Mucosa of rectum (tissue), 2 donors: ENCODE results near the gene DRC1.

ENCODE experiments used
- H3K27ac ChIP-seq, 2 donors: one replicate each; pipeline ENCODE4 v1.7.0; 2013; ENCODE audit warnings: inconsistent platforms in 2 of 2, low read depth in 2 of 2, low read length in 2 of 2
- H3K27me3 ChIP-seq, 2 donors: one replicate each; pipeline ENCODE4 v1.7.0; 2013; ENCODE audit warnings: low read length in 2 of 2; ENCODE audit not compliant: control insufficient read depth in 2 of 2, insufficient read depth in 2 of 2
- H3K36me3 ChIP-seq, 2 donors: one replicate each; pipeline ENCODE4 v1.7.0; 2013; ENCODE audit warnings: low read length in 2 of 2; ENCODE audit not compliant: control insufficient read depth in 2 of 2, insufficient read depth in 2 of 2
- H3K4me1 ChIP-seq, 2 donors: one replicate each; pipeline ENCODE4 v1.7.0; 2013; ENCODE audit warnings: low read length in 2 of 2, mild to moderate bottlenecking in 1 of 2; ENCODE audit not compliant: control insufficient read depth in 2 of 2, insufficient read depth in 2 of 2
- H3K4me3 ChIP-seq, 2 donors: one replicate each; pipeline ENCODE4 v1.7.0; 2013; ENCODE audit warnings: low read length in 2 of 2
- H3K9ac ChIP-seq, 2 donors: one replicate each; pipeline ENCODE4 v1.7.0; 2013; ENCODE audit warnings: low read length in 2 of 2, low read depth in 1 of 2, mild to moderate bottlenecking in 1 of 2
- H3K9me3 ChIP-seq, 2 donors: one replicate each; pipeline ENCODE4 v1.7.0; 2013; ENCODE audit warnings: low read length in 2 of 2; ENCODE audit not compliant: control insufficient read depth in 2 of 2
- donor health status: healthy.
- donor health status: Normal muscosa, but diverticular disease.

The DRC1 gene

DNA sequence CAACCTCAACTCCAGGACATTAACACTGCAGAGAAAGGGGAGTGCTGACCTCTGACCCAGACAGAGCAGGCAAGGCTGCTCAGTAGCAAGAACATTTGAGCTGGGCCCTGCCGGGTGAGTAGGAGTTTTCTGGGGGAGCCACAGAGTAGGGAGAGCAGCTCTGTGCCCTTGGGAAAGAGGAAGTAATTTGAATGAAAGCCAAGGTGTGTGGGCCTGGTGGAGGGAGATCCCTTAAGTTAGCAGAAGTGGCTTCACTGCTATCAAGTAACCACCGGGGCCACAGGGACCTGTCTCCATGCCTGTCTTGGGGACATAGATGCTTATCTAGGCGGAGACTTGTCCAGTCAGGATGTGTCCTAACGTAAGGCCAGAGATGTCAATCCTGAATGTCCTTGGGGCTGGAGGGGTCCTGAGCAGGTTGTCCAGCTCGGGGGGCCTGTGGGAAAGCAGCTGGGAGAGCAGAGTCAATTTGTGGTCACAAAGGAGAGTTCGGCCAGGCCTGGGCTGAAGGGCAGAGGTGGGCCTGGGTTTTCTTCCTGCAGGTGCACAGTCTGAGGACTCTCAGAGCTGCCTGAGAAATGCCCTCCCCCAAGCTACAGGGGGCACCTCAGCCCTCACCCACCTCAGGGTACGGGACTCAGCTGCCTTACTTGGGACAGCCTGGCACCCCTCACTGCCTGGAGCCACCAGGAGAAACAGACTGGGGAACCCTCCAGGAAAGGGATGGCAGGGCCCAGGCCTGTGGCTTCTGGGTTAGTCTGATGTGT lies 91.2 kb downstream of the DRC1 start:
- peaks cover 0 to 1% of the 10 kb centered on the region in 2 donors for H3K27me3 ChIP-seq
- no peaks in the 10 kb centered on the region for H3K36me3 ChIP-seq
- no peaks in the 10 kb centered on the region for H3K9me3 ChIP-seq
- no peak overlapping the region for H3K9ac ChIP-seq
- no peak overlapping the region for H3K27ac ChIP-seq
- no peak overlapping the region for H3K4me3 ChIP-seq
- peaks cover 0 to 4% of the 10 kb centered on the region in 2 donors for H3K4me1 ChIP-seq

GRCh38 chr2:26493566-26493965 lies 91.8 kb downstream of the DRC1 start:
- H3K4me1 ChIP-seq, result peaks cover 0 to 4% of the 10 kb centered on the region in 2 donors
- no peaks in the 10 kb centered on the region for H3K9me3 ChIP-seq
- no peak overlapping the region for H3K9ac ChIP-seq
- H3K36me3 ChIP-seq, result no peaks in the 10 kb centered on the region
- H3K4me3 ChIP-seq, result no peak overlapping the region
- no peak overlapping the region for H3K27ac ChIP-seq
- peaks cover 0 to 7% of the 10 kb centered on the region in 2 donors for H3K27me3 ChIP-seq

DNA sequence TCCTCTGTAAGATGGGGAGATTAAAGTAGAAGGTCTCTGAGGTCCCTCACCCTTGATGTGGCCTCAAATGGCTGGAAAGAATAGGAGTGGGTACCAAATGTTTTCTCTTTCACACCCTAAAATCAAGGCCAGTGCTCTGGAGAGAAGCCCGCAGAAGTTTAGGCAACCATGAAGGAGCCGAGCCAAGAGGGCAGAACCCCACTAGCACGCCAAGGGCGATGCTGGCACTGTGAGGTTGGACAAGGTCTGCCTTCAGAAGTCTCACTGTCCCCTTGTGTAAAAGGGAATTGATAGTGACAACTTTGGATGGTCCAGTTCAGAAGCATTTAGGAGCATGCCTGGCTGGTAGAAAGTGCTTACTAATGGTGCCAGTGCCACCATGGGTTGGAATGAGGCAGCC lies 92.5 kb downstream of the DRC1 start:
- Histone ChIP-seq H3K9me3 (no peaks in the 10 kb centered on the region), H3K4me1 (peaks cover 0 to 4% of the 10 kb centered on the region in 2 donors), H3K27ac (no peak overlapping the region), H3K9ac (no peak overlapping the region), H3K4me3 (no peak overlapping the region), H3K27me3 (peaks cover 0 to 8% of the 10 kb centered on the region in 2 donors), H3K36me3 (no peaks in the 10 kb centered on the region)

- no peak overlapping the region for H3K4me3 ChIP-seq
- no peak overlapping the region for H3K27ac ChIP-seq
- peaks cover 0 to 4% of the 10 kb centered on the region in 2 donors for H3K4me1 ChIP-seq
- H3K9ac ChIP-seq, result no peak overlapping the region
- H3K27me3 ChIP-seq, result peaks cover 0 to 8% of the 10 kb centered on the region in 2 donors
- H3K36me3 ChIP-seq, result no peaks in the 10 kb centered on the region
- no peaks in the 10 kb centered on the region for H3K9me3 ChIP-seq
Observed at GRCh38 chr2:26494891-26495290, 93.2 kb downstream of the DRC1 start.

DNA sequence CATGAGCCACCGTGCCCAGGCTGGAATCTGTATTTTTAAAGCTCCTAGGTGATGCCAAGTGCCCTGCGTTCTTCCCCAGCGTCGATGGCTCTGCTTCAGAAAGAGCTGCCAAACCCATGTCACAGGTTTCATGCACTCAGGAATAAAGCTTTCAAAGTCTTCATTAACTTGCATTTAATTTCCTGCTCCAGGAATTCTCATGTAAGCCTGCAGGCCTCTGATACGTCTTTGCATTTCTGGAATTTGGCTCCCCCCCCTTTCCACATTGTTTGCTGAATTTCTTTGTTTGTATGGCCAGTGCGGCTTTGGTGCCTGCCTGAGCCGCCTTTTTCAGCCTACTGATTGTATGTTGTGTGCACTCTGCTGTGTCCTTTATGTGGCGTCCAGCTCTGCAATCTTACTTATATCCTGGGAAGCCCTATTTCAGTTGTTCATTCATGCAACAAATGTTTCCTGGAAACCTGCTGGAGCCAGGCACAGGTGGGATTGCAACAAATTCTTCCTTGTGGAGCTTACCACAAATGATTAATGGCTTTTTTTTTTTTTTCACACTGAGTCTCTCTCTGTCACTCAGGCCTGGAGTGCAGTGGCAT lies 94.1 kb downstream of the DRC1 start:
- Histone ChIP-seq H3K27ac (no peak overlapping the region), H3K4me1 (peaks cover 0 to 4% of the 10 kb centered on the region in 2 donors), H3K4me3 (no peak overlapping the region), H3K27me3 (peaks cover 0 to 8% of the 10 kb centered on the region in 2 donors), H3K9ac (no peak overlapping the region), H3K36me3 (no peaks in the 10 kb centered on the region), H3K9me3 (no peaks in the 10 kb centered on the region)

- Histone ChIP-seq H3K4me3 (no peak overlapping the region), H3K27me3 (peaks cover 0 to 8% of the 10 kb centered on the region in 2 donors)
Observed at GRCh38 chr2:26500406-26500805, 98.7 kb downstream of the DRC1 start.

DNA sequence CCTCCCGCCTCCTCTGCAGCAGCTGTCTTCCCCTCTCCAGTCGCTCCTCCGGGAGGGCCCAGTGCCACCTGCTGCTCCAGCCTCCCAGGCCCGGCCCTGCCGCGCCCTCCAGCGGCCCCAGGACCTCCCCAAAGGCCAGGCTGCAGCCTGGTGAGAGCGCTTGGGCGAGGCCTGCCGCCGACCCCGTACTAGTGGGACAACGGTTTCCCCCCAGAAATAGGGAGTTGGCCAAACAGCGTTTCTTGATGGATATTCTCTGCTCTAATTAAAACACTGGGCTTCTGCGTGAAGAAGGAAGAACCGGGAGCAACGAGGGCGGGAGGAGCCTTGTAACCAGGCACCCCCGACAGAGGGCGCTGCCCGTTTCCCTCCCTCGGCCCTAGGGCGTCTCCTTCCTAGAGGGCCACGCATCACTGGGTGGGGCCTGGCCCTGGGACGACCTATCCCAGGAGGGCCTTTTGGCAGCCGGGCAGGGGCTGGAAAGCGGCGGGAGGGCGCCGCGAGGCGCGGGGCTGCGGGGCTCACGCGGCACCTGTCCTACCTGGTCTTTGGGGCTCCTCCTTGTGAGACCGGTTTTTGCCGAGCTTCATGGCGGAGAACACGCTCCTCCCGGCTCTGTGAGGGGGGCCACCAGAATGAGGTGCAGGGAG lies 101.6 kb downstream of the DRC1 start:
- H3K9me3 ChIP-seq, result no peaks in the 10 kb centered on the region
- H3K27ac ChIP-seq, result no peak overlapping the region
- peak overlapping the region in 1 of 2 donors; percentile 62 for H3K9ac ChIP-seq
- H3K4me1 ChIP-seq, result peaks cover 0 to 8% of the 10 kb centered on the region in 2 donors
- H3K36me3 ChIP-seq, result no peaks in the 10 kb centered on the region
- peak overlapping the region; percentile 54 to 64 for H3K4me3 ChIP-seq
- H3K27me3 ChIP-seq, result peaks cover 0 to 3% of the 10 kb centered on the region in 2 donors

More at GRCh38 chr2:26500406-26500805, 98.7 kb downstream of the DRC1 start:
- Histone ChIP-seq H3K9me3 (no peaks in the 10 kb centered on the region), H3K4me1 (peaks cover 0 to 8% of the 10 kb centered on the region in 2 donors), H3K27ac (no peak overlapping the region), H3K9ac (no peak overlapping the region), H3K36me3 (no peaks in the 10 kb centered on the region)

- Histone ChIP-seq H3K27me3 (no peaks in the 10 kb centered on the region), H3K27ac (no peak overlapping the region), H3K4me1 (peaks cover 0 to 8% of the 10 kb centered on the region in 2 donors), H3K4me3 (peak overlapping the region; percentile 54 to 64), H3K36me3 (no peaks in the 10 kb centered on the region), H3K9me3 (no peaks in the 10 kb centered on the region), H3K9ac (peak overlapping the region in 1 of 2 donors; percentile 62)
Observed at GRCh38 chr2:26504002-26504401, 102.3 kb downstream of the DRC1 start.

- no peak overlapping the region for H3K9ac ChIP-seq
- no peaks in the 10 kb centered on the region for H3K36me3 ChIP-seq
- no peak overlapping the region for H3K27ac ChIP-seq
- peaks cover 0 to 8% of the 10 kb centered on the region in 2 donors for H3K4me1 ChIP-seq
- no peak overlapping the region for H3K4me3 ChIP-seq
- H3K9me3 ChIP-seq, result no peaks in the 10 kb centered on the region
- no peaks in the 10 kb centered on the region for H3K27me3 ChIP-seq
Observed at GRCh38 chr2:26506279-26506678, 104.6 kb downstream of the DRC1 start.
